Gastrocnemius medialis (tissue), 4 donors: ENCODE data around the gene PDSS2.

Source experiments
- POLR2A ChIP-seq, 2 donors: fragments of 450-650 bp; IDR thresholded peaks; one replicate each; pipeline ENCODE4 v1.6.1; 2017; ENCODE audit warnings: antibody characterized with exemption in 2 of 2, mild to moderate bottlenecking in 2 of 2, moderate library complexity in 2 of 2
- TF ChIP-seq, protein P1 (sequence below), 5 experiments: fragments of 450-650 bp in 3 of 5; fragments of 200-600 bp in 2 of 5; sonication (generic) in 2 of 5; IDR thresholded peaks in 4 of 5; conservative IDR thresholded peaks in 1 of 5; 1 replicate in 4 of 5; 2 replicates in 1 of 5; pipeline ENCODE4 v1.5.1; 2016 to 2019; ENCODE audit warnings: antibody characterized with exemption in 5 of 5, mild to moderate bottlenecking in 3 of 5, moderate library complexity in 3 of 5

DNA sequence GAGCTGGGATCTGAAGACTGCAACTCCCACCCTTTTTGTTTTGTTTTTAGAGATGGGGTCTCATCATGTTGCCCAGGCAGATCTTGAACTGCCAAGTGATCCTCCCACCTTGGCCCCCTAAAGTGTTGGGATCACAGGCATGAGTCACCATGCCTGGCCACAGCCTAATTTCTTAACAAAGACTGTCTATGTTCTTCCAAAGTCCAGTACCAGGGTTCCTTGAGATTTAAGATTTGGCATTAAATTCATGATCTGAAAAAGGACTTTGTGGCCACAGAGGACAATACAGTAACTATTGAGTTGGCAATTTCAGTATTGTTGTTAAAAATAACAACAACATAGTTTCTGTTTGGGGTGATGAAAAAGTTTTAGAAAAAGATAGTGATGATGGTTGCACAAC lies 315.4 kb downstream of the PDSS2 start:
- TF ChIP-seq, protein P1, sequence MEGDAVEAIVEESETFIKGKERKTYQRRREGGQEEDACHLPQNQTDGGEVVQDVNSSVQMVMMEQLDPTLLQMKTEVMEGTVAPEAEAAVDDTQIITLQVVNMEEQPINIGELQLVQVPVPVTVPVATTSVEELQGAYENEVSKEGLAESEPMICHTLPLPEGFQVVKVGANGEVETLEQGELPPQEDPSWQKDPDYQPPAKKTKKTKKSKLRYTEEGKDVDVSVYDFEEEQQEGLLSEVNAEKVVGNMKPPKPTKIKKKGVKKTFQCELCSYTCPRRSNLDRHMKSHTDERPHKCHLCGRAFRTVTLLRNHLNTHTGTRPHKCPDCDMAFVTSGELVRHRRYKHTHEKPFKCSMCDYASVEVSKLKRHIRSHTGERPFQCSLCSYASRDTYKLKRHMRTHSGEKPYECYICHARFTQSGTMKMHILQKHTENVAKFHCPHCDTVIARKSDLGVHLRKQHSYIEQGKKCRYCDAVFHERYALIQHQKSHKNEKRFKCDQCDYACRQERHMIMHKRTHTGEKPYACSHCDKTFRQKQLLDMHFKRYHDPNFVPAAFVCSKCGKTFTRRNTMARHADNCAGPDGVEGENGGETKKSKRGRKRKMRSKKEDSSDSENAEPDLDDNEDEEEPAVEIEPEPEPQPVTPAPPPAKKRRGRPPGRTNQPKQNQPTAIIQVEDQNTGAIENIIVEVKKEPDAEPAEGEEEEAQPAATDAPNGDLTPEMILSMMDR (IDR thresholded peaks at IDR 0.05 in 4 of 5, conservative IDR thresholded peaks at IDR 0.05 in 1 of 5) = no peak
- TF ChIP-seq POLR2A (IDR thresholded peaks at IDR 0.05) = no peak
